ENCODE results near the gene P2RY2. TPM values are rescaled to one million over a fixed set of nuclear protein-coding genes. Genes with fewer than 3 reads are reported as not detected.

The P2RY2 gene
- total and polyA plus RNA-seq, 4 donors = 1.8 to 3.7 (median 2.2) TPM

- TF ChIP-seq ZBTB33 (IDR thresholded peaks at IDR 0.05) (no peak), TAF1 (conservative IDR thresholded peaks at IDR 0.05) (no peak), SP1 (IDR thresholded peaks at IDR 0.05) (no peak), MAX (IDR thresholded peaks at IDR 0.05) (no peak)
Measured at GRCh38 chr11:73191151-73191550, 26.9 kb upstream of the P2RY2 start (continued).

- Histone ChIP-seq H3K27me3 (ENCODE audit: control insufficient read depth in 4 of 4, insufficient read depth in 4 of 4, low read length in 3 of 4) (no peaks in the 10 kb centered on the region), H3K4me3 (ENCODE audit: low read depth in 1 of 3, low read length in 3 of 3) (no peak overlapping the region), H3K9ac (ENCODE audit: low read depth in 1 of 2, low read length in 2 of 2) (no peak overlapping the region), H3K27ac (ENCODE audit: low read depth in 1 of 2, low read length in 2 of 2) (no peak overlapping the region), H3K36me3 (ENCODE audit: control insufficient read depth in 4 of 4, insufficient read depth in 3 of 4, low read depth in 1 of 4, low read length in 3 of 4) (no peaks in the 10 kb centered on the region), H3K4me1 (ENCODE audit: control insufficient read depth in 4 of 4, insufficient read depth in 4 of 4, low read length in 3 of 4) (no peaks in the 10 kb centered on the region), H3K9me3 (ENCODE audit: control insufficient read depth in 4 of 4, low read length in 3 of 4) (no peaks in the 10 kb centered on the region)
- TF ChIP-seq FOXA2 (IDR thresholded peaks at IDR 0.05) (no peak), RXRA (IDR thresholded peaks at IDR 0.05) (no peak), MAX (IDR thresholded peaks at IDR 0.05) (no peak), NR2F2 (IDR thresholded peaks at IDR 0.05) (no peak), ATF3 (IDR thresholded peaks at IDR 0.05) (no peak), JUND (IDR thresholded peaks at IDR 0.05) (no peak), GABPA (IDR thresholded peaks at IDR 0.05 in 1 of 2, conservative IDR thresholded peaks at IDR 0.05 in 1 of 2) (no peak), CTCF (IDR thresholded peaks at IDR 0.05; ENCODE audit: low read depth, low read length, missing input control) (no peak), RAD21 (IDR thresholded peaks at IDR 0.05) (no peak)
- 100% methylated on average over 1 of the region's 1 CpG for WGBS
- DNase-seq (ENCODE audit: low spot score) = no peak
Measured at GRCh38 chr11:73192272-73192671, 25.8 kb upstream of the P2RY2 start.

- 85% methylated on average over 13 of the region's 13 CpGs for WGBS
- no peaks in the 10 kb centered on the region for H3K9me3 ChIP-seq (ENCODE audit: control insufficient read depth in 4 of 4, low read length in 3 of 4)
- no peak overlapping the region for H3K4me3 ChIP-seq (ENCODE audit: low read depth in 1 of 3, low read length in 3 of 3)
- no peaks in the 10 kb centered on the region for H3K36me3 ChIP-seq (ENCODE audit: control insufficient read depth in 4 of 4, insufficient read depth in 3 of 4, low read depth in 1 of 4, low read length in 3 of 4)
- H3K9ac ChIP-seq (ENCODE audit: low read depth in 1 of 2, low read length in 2 of 2) = no peak overlapping the region
- no peak for DNase-seq (ENCODE audit: low spot score)
- H3K4me1 ChIP-seq (ENCODE audit: control insufficient read depth in 4 of 4, insufficient read depth in 4 of 4, low read length in 3 of 4) = no peaks in the 10 kb centered on the region
- H3K27ac ChIP-seq (ENCODE audit: low read depth in 1 of 2, low read length in 2 of 2) = no peak overlapping the region
- no peaks in the 10 kb centered on the region for H3K27me3 ChIP-seq (ENCODE audit: control insufficient read depth in 4 of 4, insufficient read depth in 4 of 4, low read length in 3 of 4)
- TF ChIP-seq GABPA (IDR thresholded peaks at IDR 0.05 in 1 of 2, conservative IDR thresholded peaks at IDR 0.05 in 1 of 2) = no peak
- no peak for TF ChIP-seq SP1 (IDR thresholded peaks at IDR 0.05)
- no peak for TF ChIP-seq YY1 (IDR thresholded peaks at IDR 0.05)
- no peak for TF ChIP-seq RAD21 (IDR thresholded peaks at IDR 0.05)
- TF ChIP-seq TAF1 (conservative IDR thresholded peaks at IDR 0.05) = no peak
- TF ChIP-seq ATF3 (IDR thresholded peaks at IDR 0.05) = no peak
- no peak for TF ChIP-seq FOXA1 (IDR thresholded peaks at IDR 0.05)
- no peak for TF ChIP-seq RXRA (IDR thresholded peaks at IDR 0.05)
- TF ChIP-seq JUND (IDR thresholded peaks at IDR 0.05) = no peak
- TF ChIP-seq ZBTB33 (IDR thresholded peaks at IDR 0.05) = no peak
Measured at GRCh38 chr11:73193251-73194033, 24.6 kb upstream of the P2RY2 start.

All from liver (tissue), 9 donors.